GM18511 (cell line): ENCODE measurements around the gene ARHGAP8.
"Not testable (repeated sequence)": the region's sequence is repeated elsewhere in the genome, so short reads cannot be mapped to it uniquely, and the experiment has no call there.

ENCODE experiments used
- ATAC-seq: cut with Tn5 transposase; IDR thresholded peaks from one replicate; pipeline ENCODE4 v1.9.1; 2021; ENCODE audit warnings: mild to moderate bottlenecking, moderate library complexity; ENCODE audit not compliant: unreplicated experiment

Gene ARHGAP8

DNA sequence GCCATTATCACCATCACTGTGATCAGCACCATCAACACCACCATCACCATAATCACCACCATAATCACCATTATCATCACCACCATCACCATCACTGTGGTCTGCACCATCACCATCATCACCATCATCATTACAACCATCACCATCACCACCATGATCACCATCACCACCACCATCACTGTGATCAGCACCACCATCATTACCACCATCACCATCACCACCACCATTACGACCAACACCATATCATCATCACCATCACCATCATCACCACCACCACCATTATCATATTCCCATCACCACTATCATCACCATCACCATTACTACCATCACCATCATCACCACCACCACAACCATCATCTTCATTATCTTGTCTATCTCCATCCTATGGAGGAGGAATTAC lies 132.2 kb downstream of the ARHGAP8 start:
- ATAC-seq, result no peak

DNA sequence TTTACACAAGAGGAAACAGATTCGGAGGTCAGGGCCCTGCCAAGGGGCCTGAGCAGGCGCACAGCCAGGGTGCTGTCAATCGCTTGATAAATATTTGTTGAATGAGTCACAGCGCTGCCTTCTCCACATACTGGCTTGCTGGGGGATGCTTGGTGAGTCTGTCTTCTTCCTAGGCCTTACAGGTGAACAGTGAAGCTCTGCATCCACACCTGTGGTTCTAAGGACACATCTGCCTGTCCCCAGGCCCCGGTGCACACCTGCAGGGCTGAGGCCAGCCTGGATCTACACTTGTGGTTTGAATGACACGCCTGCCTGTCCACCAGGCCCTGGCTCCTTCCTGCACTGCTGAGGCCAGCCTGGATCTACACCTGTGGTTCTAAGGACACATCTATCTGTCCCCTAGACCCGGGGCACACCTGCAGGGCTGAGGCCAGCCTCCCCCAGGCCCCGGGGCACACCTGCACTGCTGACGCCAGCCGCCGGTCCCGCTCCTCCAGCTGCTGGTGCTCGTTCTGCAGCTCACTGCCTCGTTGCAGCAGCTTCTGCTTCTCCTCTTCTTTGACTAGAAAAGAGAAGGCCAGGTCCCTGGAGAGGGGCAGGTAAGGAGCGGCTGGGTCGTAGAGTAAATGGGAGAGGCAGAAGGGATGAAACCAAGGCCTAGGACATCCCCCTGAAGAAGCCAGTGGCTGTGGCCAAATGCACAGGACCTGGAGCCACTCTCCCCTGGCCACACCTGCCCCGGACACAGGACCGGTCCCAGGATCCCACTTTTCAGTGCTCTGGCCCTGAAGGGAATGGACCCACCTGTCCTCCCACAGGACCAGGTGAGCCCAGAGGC lies 132.8 kb downstream of the ARHGAP8 start:
- ATAC-seq, result no peak

DNA sequence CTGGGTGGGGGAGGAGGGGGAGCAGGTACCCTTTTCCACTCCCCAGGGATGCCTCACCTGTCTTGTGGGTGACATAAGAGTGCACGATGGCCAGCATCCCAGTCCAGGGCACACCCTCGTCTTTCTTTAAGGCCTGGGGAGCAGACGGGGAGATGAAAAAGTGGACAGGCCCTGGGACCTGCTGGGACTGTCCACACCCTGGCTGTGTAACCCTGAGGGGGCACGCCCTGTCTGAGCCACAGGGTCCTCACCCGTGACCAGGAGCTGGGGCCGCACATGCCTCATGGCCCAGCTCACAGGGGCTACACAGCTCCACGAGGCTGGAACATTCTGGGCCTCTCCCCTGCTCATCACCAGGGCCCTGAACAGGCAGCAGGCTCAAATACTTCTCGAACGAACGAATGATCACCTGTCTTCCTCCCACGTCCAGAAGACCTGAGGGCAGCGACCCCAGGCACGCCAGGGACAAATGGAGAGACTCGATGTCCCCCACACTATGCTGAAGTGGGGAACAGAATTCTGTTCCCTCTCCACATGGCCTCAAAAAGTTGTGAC lies 133.5 kb downstream of the ARHGAP8 start:
- ATAC-seq, result no peak

DNA sequence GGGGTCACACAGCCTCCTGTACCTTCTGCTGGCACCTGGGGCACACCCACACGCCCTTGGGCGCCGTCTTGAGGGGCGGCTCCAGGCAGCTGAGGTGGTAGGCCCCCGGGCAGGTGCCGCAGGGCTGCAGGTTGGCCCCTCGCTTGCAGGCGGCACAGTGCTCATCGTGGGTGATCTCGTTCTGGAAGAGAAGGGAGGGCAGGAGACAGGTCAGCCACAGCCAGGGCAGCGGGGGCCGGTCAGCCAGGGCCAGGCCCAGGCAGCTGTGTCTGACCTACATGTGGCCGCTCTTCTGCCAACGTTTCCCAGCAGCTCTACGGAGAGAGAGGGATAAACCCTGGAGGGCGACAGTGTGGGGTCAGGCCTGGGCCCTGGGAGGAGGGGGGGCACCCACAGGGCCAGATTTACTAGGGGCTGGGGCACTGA lies 135.6 kb downstream of the ARHGAP8 start:
- ATAC-seq, result no peak

DNA sequence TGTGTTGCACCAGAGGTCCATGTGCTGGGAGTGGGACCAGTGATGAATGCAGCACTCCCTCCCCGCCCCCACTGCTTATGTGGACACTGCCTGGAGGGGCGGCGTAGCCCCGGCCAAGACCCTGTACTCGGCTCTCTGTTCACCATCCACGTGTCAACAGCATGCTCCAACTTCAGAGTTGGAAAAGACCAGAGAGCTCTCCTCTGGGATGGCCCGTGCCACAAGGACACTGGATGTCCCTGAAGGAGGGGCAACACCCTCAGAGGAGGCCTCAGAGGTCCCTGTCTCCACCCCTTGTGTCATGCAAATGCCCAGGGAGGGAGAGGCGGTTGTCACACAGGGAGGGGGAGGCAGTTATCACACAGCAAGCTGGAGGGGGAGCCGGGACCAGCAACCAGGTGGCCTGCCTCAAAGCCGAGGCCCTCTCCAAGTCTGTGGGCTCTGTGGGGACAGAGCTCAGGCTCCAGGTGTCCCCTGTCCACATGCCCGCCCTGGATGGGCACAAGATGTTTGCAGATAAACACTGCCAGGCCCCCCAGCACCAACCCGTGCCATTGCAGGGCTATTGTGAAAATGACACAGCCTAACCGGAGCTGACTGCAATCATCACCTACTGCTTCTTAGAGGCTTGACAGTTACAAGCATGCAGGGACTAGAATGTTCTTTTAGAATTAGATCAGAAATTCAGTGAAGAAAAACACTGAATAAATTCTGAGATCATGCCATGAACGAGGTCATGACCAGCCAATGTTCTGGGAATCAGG lies 136.3 kb downstream of the ARHGAP8 start:
- no peak for ATAC-seq

DNA sequence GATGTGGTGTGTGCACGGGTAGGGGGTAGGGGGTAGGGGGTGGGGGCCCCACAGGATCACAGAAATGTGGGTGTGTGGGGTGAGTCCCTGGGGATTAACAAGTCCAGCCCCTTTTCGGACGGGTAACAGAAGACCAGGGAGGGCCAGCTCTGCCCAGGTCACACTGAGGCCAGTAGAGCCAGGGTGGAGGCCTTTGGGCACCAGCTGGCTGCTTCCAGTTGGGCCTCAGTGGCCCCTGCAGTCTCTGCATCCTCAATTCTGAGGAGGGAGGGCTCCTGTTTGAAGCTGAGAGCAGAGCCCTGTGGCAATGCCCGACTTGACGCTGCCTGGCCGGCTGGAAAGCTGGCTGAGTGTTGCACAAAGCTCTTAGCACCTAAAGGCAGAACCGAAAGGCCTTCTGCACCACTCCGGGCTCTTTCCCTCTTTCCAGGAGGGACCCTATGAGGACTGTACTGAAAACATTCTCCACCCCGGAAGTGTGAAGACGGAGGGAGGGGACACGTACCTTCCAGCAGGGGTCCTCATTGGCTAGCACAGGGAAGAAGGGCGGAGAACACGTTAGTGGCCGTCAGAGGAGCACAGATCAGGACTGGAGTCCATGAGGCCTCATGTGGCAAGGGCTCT lies 137.0 kb downstream of the ARHGAP8 start:
- no peak for ATAC-seq

DNA sequence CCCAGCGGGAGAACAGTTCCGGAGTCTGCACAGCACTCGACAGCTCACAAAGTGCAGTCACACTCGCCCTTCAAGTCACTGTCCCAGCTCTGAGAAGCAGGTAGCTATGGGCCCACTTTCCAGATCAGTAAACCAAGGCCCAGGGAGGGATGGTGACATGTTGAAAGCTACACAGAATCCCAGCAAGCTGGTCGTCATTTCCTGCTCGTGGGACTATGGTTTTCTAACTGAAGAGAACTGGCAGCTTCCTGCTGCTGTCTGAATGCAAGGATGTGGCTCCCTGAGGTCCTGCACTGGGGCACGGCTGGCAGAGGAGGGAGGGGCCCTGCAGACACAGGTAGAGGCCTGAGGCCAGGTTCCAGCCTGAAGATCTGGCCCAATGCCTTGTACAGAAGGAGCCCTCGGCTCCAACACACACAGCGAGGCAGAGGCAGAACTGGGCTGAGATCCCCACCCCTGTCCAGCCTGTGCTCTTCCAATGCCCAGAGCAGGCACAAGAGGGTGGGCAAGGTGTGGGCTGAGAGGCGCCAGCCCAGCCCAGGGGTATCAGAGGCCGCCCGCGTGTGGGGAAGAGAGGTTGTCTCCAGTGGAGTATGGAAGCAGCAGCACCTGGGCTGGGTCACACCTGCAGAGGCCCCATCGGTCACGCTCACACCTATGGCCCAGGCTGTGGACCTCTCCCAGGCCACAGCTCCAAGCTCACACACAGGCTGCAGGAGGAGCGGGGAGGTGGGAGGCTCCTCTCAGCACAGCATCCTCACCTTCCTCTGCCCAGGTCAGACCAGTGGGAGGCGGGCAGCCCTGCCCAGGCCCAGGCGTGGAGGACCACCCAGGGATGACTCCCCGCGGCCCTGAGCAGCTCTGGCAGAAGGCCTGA lies 138.3 kb downstream of the ARHGAP8 start:
- ATAC-seq, result no peak

DNA sequence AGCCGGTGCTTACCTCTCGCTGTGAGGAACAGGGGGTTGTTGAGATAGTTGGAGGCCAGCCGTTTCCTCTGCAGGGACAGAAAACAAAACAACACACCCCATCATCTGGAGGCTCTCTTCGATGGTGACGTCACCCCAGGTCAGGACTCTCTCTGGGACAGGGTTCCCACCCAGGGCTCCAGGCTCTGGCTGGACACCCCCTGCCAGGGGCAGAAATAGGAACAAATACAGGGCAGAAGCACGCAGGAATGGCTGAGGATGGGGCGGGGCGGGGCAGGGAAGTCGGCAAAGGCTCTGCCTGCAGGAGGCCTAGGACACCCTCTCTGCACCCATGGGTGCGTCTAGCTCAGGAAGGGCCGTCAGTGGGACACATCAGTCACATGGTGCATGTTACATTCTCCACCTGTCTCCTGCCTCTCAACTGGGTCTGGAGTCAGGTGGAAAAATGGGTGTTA lies 138.9 kb downstream of the ARHGAP8 start:
- no peak for ATAC-seq

DNA sequence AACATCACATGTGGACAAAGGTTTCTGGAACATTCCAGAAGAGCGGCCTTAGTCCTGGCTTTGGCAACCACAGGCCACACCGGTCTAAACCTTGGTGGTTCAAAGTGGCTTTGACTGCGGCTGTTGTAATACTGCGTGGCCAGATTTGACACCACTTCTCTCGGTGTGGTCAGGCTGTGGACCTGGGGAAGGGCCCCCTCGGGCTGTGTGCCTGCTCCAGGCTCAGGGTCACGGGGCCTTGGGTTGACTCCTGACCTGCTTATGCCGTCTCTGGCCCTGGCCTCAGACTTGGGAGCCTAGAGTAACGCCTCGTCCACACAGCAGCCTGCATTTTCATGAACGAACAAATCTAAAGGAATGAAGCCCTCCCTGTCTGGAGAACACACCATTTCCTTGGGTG lies 139.4 kb downstream of the ARHGAP8 start:
- no peak for ATAC-seq

DNA sequence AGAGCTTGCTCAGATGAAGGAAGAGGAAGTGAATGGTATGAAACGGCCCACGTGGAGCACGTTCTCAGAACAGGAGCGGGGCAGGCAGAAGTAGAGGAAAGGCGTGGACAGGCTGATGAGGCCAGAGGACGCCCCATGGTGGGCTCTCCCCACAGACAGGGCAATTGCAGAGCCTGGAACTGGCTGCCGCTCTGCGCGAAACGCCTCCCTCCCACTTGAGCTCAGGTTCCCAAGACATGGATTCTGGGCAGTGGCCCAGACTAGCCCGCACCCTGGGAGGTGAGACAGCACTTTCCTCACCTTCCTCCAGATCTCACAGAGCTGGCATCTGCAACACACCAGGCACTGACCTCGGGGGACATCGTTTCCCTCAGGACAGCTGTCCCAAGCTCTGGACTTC lies 139.9 kb downstream of the ARHGAP8 start:
- no peak for ATAC-seq

DNA sequence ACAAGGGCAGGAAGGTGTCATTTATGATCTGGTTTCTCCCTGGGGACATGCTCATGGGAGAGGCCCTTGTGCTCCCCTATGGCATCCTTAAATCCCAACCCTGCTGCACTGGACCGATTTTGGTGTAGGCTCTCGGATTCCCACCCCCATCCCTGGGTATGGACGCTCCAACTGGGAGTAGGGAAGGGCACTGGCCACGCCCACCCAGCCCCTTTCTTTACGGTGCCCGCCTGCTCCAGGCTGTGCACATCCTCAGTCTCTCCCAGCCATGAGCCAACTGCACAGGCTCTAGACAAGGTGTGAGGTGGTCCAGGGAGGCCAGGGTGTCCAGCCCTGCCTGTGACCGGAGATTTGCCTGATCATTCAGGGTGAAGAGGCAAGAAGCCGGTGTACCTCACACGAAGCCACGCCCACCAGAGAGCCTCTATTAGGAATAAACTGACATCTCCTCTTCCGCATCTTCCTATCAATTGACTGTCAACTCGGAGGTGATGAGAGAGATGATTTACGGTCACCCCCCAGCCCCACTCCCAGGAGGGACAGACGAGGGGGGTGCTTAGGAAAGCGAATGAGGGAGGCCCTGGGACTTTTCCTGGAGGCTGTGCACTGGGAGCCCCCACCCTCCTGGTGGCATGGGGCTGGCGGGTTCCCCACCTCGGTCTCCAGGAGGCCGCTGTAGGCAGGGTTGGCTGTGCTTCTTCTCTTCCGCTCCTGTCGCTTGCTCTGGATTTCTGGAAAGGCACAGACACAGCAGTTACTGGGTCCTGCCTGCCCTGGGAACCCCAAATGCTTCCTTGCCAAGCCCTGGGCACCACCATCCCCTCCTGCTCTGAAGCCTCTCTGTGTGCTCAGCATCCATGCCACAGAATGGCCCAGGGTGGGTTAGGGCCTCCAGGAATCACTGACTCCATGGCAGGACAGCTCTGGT lies 140.7 kb downstream of the ARHGAP8 start:
- ATAC-seq, result no peak

DNA sequence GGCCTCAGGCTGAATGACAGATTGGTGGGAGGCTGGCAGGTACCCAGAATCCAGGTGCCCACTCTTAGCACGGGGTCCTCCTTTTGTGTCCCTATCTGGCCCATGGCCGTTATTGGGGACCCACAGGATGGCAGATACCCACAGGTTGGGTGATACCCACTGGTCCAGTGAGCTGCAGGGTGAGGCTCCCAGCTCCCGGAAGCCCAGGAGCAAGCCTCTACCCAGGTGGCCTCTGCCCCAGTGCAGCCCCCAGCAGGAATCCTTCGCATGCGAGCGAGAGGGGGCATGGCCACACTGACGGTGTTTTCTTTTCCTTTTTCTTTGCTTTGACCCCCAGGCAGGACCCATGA lies 141.3 kb downstream of the ARHGAP8 start:
- no peak for ATAC-seq

DNA sequence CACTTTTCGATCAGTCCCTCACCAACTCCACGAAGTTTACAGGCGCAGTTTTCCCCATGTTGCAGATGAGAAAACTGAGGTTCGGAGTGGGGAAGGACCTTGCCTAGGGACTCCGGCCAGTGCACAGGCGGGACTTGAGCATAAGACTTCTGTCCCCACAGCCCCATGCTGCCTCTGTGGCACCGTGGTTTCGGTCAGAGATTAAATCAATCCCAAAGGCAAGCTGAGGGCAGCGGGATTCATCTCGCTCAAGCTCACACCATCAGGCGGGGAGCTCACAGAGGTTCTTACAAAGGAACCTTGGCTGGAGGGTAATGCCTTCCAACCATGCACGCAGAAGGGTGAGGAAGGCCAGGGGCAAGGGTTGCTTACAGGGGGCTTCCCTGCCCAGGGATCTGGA lies 141.9 kb downstream of the ARHGAP8 start:
- no peak for ATAC-seq

DNA sequence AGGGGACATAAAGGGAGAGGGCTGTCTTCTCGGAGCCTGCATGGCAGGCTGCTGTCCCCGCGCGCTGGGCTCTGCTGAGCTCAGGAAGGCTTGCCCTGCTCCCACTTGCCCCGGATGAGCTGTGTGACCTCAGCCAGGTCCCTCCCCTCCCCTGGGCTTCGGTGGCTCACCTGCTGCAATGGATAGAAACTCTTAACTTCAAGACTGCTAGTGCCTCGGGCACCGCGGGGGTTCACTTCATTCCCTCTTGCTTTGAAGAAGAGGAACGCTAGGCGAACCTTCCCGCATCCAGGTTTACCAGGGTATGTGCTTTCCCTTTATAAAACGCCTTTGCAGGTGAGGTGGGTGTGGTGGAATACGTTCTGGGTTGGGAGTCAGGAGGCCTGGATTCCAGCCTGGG lies 142.4 kb downstream of the ARHGAP8 start:
- ATAC-seq, result no peak

DNA sequence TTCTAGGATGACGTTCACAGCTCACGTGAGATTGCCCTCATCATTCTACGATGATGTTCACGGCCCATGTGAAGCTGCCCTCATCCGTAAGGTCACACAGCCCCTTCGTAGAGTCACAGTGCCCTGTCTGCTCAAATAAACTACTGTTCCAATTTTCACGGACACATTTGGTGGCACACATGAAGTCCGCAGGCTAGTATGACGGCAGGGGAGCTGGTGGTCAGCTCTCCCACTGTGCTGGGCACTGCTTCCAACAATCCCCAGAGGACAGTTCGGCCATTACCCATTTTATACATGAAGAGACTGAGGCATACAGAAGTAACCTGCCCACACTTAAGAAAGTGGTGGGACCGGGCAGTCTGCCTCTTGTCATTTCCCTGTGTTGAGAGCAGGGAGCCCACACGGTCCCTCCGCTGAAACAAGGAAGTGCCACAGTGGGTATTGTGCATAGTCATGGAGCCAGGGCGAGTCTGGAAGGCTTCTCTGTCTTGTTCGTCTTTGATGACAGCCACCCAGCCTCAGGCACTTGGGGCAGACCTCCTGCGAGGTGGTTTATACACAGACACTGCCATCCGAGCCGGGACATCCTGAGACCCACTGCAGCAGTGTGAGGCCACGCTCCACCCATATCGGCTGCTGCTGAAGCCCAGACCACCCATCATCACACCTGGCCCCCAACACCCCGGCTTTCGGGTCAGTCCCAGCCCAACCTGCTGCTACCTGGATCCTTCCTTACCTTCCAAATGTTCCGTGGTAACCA lies 143.1 kb downstream of the ARHGAP8 start:
- ATAC-seq, result no peak

DNA sequence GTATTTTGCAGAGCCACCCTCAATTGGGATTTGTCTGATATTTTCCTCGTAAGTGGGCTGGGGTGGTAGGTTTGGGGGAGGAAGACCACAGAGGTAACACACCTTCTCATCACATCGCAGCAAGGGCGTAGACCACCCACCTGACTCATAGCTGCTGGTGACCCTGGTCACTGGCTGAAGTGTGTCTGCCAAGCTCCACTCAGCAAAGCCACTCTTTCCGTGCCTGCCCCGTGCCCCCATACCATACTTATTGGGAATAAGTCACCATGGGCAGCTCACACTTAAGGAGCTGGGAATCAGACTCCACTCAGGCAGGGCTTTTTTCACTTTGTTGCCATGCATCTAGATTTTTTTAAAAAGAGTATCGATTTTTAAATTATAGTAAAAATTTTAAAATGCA lies 145.9 kb downstream of the ARHGAP8 start:
- ATAC-seq, result no peak

DNA sequence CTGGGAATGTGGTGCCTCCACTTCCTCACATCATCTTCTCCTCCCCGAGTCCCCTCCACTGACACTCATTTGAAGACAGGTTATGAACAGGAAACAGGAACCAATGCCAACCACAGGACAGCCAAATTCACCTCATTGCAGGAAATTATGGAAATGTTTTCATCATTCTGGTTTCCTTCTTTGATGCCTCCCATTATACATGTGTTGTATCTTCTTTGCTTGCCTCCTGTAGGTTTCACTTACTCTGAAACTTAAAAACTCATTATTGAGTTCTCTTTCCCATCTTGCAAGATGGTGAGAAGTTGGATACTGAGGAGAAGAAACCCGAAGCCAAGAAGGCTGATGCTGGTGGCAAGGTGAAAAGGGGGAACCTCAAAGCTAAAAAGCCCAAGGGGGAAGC lies 148.9 kb downstream of the ARHGAP8 start:
- ATAC-seq, result no peak

DNA sequence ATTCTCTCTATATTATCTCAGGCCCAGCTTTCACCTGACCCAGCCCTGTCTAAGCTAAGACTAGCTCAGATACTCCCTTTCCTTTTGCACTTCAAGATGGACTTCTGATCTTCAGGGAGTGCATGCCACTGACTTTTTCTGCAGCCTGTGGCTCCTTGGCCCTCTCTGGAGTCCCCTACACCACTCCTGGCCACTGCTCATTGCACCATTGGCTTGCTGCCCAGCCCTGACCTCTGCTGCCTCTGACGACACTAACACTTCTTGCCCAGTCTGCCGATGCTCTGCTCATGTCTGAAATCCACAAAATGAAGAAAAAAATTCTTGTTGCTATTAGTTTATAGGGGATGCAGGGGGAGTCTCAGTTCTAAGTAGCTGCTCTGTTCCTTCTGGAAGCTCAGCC lies 150.8 kb downstream of the ARHGAP8 start:
- not testable (repeated sequence) for ATAC-seq
